OCI-LY7 (cell line): ENCODE measurements around the gene FKBP4. TPM values are rescaled to one million over a fixed set of nuclear protein-coding genes. Genes with fewer than 3 reads are reported as not detected.

ENCODE experiments used
- BruUV-seq: library from RNA; stranded (reverse); fragments of 400-500 nt; replicated peaks from 2 replicates; lab custom pipeline; 2021; lab: Mats Ljungman, UMichigan
- CTCF ChIA-PET: fragments of 300-600 bp; sonication (Branson Sonifier 250); formaldehyde crosslinking; loops from one replicate; lab custom pipeline; 2022; ENCODE audit warnings: antibody characterized with exemption; ENCODE audit not compliant: unreplicated experiment; lab: Charles Lee
- POLR2A ChIA-PET: fragments of 300-600 bp; sonication (Branson Sonifier 250); formaldehyde crosslinking; loops from one replicate; lab custom pipeline; 2022; ENCODE audit warnings: antibody characterized with exemption; lab: Charles Lee
- DNase-seq: peaks from one replicate; pipeline ENCODE4 v3.0.0-alpha.2; 2015; ENCODE audit warnings: low spot score
- H2AFZ ChIP-seq: fragments of 200-600 bp; sonication (generic), shearing (Covaris generic); 2 replicates; pipeline ENCODE4 v1.6.1; 2014; ENCODE audit warnings: mild to moderate bottlenecking, antibody characterized with exemption, low read length, moderate library complexity
- H3K27ac ChIP-seq: fragments of 200-600 bp; sonication (generic); 2 replicates; pipeline ENCODE4 v1.5.1; 2014; ENCODE audit warnings: mixed run types, low read depth, mild to moderate bottlenecking, moderate library complexity, low read length, inconsistent platforms; ENCODE audit not compliant: poor library complexity, severe bottlenecking
- H3K36me3 ChIP-seq: fragments of 200-600 bp; sonication (generic); 2 replicates; pipeline ENCODE4 v1.6.1; 2014; ENCODE audit warnings: mild to moderate bottlenecking, antibody characterized with exemption, low read length, moderate library complexity, mixed read lengths; ENCODE audit not compliant: insufficient read depth
- H3K4me1 ChIP-seq: fragments of 200-600 bp; sonication (generic); 2 replicates; pipeline ENCODE4 v1.5.1; 2014; ENCODE audit warnings: mild to moderate bottlenecking, low read length; ENCODE audit not compliant: insufficient read depth, poor library complexity, severe bottlenecking
- H3K4me2 ChIP-seq: fragments of 200-600 bp; sonication (generic); 2 replicates; pipeline ENCODE4 v1.6.1; 2014; ENCODE audit warnings: mild to moderate bottlenecking, low read length
- H3K4me3 ChIP-seq: fragments of 200-600 bp; sonication (generic); 2 replicates; pipeline ENCODE4 v1.5.1; 2014; ENCODE audit warnings: mild to moderate bottlenecking, low read depth, low read length; ENCODE audit not compliant: poor library complexity, severe bottlenecking
- H3K79me2 ChIP-seq: fragments of 200-600 bp; sonication (generic); 2 replicates; pipeline ENCODE4 v1.6.1; 2016; ENCODE audit warnings: low read depth, mild to moderate bottlenecking, low read length, moderate library complexity, mixed read lengths; ENCODE audit not compliant: insufficient read depth
- H3K9me2 ChIP-seq: fragments of 200-600 bp; sonication (generic); 2 replicates; pipeline ENCODE4 v1.6.1; 2016; ENCODE audit warnings: mild to moderate bottlenecking, low read length, mixed read lengths; ENCODE audit not compliant: insufficient read depth
- H3K9me3 ChIP-seq: fragments of 200-600 bp; sonication (generic); 2 replicates; pipeline ENCODE4 v1.6.1; 2014; ENCODE audit warnings: mild to moderate bottlenecking, mixed run types, low read length, mixed read lengths
- H4K20me1 ChIP-seq: fragments of 200-600 bp; sonication (generic); 2 replicates; pipeline ENCODE4 v1.6.1; 2014; ENCODE audit warnings: mild to moderate bottlenecking, antibody characterized with exemption, low read length, moderate library complexity, mixed read lengths; ENCODE audit not compliant: insufficient read depth
- CTCF ChIP-seq: fragments of 200-600 bp; sonication (generic); conservative IDR thresholded peaks from 2 replicates; pipeline ENCODE4 v1.5.1; 2014; ENCODE audit warnings: mild to moderate bottlenecking, antibody characterized with exemption, low read length, moderate library complexity, mixed read lengths
- EZH2phosphoT487 ChIP-seq: fragments of 200-600 bp; sonication (generic); IDR thresholded peaks from 2 replicates; pipeline ENCODE4 v1.6.1; 2018; ENCODE audit warnings: low read depth, borderline replicate concordance, mild to moderate bottlenecking, mixed run types, antibody characterized with exemption, low read length, moderate library complexity, mixed read lengths
- intact Hi-C: fragments of 100-400 bp; cut with micrococcal nuclease; formaldehyde crosslinking; loops from one replicate; pipeline ENCODE4 v1.10.0; 2022; ENCODE audit not compliant: unreplicated experiment
- total RNA-seq, 2 experiments: library from RNA; depleted of rRNA in 1 of 2; stranded (reverse); fragments of >200 nt in 1 of 2; shearing (Covaris generic) in 1 of 2; gene quantifications; 2 replicates each; pipeline ENCODE4 v1.2.3, GENCODE V29; 2014 to 2022

Gene FKBP4
- total RNA-seq, 2 experiments from 2014 or later, result 86.7 to 131 TPM

GRCh38 chr12:2785017-2785416 lies 9.8 kb upstream of the FKBP4 start:
- intact Hi-C loops, result no loop called here
- no peak overlapping the region for H2AFZ ChIP-seq

GRCh38 chr12:2791089-2791488 lies 3.7 kb upstream of the FKBP4 start:
- no peak overlapping the region for H3K4me3 ChIP-seq
- CTCF ChIA-PET, result no interaction called here
- no peaks in the 10 kb centered on the region for H3K9me2 ChIP-seq
- peaks cover 6% of the 10 kb centered on the region for H3K79me2 ChIP-seq
- intact Hi-C loops, result no loop called here
- no peak for TF ChIP-seq CTCF
- no peak for TF ChIP-seq EZH2phosphoT487
- H3K27ac ChIP-seq, result no peak overlapping the region
- no peaks in the 10 kb centered on the region for H3K9me3 ChIP-seq
- peaks cover 3% of the 10 kb centered on the region for H4K20me1 ChIP-seq
- no peak for DNase-seq
- POLR2A ChIA-PET, result interaction anchor here (0.7 kb wide), 1 partner anchor 87 kb away, joined by 3 read pairs; no protein-coding TSS in a partner anchor
- no peak overlapping the region for H3K4me2 ChIP-seq
- H2AFZ ChIP-seq, result no peak overlapping the region
- peaks cover 3% of the 10 kb centered on the region for H3K36me3 ChIP-seq
- no TSS peak for BruUV-seq
- H3K4me1 ChIP-seq, result peaks cover 11% of the 10 kb centered on the region

More at GRCh38 chr12:2785017-2785416, 9.8 kb upstream of the FKBP4 start:
- no peak overlapping the region for H3K27ac ChIP-seq
- H3K9me2 ChIP-seq, result no peaks in the 10 kb centered on the region
- H3K79me2 ChIP-seq, result no peaks in the 10 kb centered on the region
- TF ChIP-seq EZH2phosphoT487, result no peak
- TF ChIP-seq CTCF, result no peak
- no peaks in the 10 kb centered on the region for H3K4me1 ChIP-seq
- ChIA-PET CTCF (no interaction called here), POLR2A (no interaction called here)
- no peak overlapping the region for H3K4me2 ChIP-seq
- no peak for DNase-seq
- H3K36me3 ChIP-seq, result no peaks in the 10 kb centered on the region
- no peaks in the 10 kb centered on the region for H3K9me3 ChIP-seq
- H4K20me1 ChIP-seq, result no peaks in the 10 kb centered on the region
- H3K4me3 ChIP-seq, result no peak overlapping the region
- BruUV-seq, result no TSS peak

DNA sequence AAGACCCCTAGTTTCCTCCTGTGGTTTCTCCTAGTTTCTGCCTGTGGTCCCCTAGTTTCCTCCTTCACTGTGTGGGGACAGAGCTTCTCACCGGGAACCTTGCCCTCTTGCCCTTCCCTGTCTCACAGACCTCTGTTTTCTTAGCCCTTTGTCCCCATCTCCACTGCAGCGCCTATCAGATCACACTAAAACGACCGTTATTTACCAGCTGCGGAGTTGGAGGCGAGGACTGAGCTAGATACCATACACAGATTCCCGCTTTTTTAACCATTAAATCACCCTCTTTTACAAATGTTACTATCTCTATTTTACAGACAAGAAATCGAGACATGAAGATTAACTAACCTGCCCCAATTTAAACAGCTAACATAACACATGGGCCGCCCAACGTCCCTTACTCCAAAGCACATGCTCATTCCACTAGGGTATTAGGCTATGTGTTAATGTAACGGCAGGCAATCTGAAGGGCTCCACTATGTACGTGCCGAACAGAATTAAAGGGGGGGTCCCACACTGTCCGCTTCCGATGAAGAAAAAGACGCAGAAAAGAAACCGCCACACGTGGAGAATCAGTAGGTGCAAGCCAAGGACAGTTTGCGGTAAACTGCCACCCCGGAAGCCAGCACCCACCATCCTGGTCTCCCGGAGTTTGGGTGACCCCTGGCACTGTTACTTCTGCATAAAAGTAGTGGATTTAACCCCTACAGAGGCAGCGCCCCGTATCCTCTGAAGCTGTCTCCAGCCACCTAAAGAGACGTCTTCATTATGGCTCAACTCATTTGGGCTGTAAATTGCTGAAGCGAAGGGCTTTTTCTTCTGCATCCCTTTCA lies 1.9 kb upstream of the FKBP4 start:
- peaks cover 21% of the 10 kb centered on the region for H3K36me3 ChIP-seq
- intact Hi-C loops, result no loop called here
- no peak for DNase-seq
- TSS peak; percentile 37 for BruUV-seq
- H2AFZ ChIP-seq, result no peak overlapping the region
- ChIA-PET POLR2A (no interaction called here), CTCF (no interaction called here)
- H3K4me3 ChIP-seq, result no peak overlapping the region
- H3K4me1 ChIP-seq, result peaks cover 21% of the 10 kb centered on the region
- H3K27ac ChIP-seq, result no peak overlapping the region
- peaks cover 24% of the 10 kb centered on the region for H3K79me2 ChIP-seq
- no peak overlapping the region for H3K4me2 ChIP-seq
- no peaks in the 10 kb centered on the region for H3K9me2 ChIP-seq
- H3K9me3 ChIP-seq, result no peaks in the 10 kb centered on the region
- H4K20me1 ChIP-seq, result peaks cover 21% of the 10 kb centered on the region
- TF ChIP-seq CTCF (no peak), EZH2phosphoT487 (no peak)
